GM19372 (cell line): ENCODE measurements around the gene SLC35B1.
"Not testable (repeated sequence)": the region's sequence is repeated elsewhere in the genome, so short reads cannot be mapped to it uniquely, and the experiment has no call there.

Experiments
- ATAC-seq: cut with Tn5 transposase; IDR thresholded peaks from one replicate; pipeline ENCODE4 v1.9.1; 2021; ENCODE audit warnings: mild to moderate bottlenecking, low read depth, moderate library complexity; ENCODE audit not compliant: unreplicated experiment

SLC35B1 gene

GRCh38 chr17:49734515-49735490 is 27.0 kb upstream of the SLC35B1 start:
- no peak for ATAC-seq

GRCh38 chr17:49731435-49731831 is 23.7 kb upstream of the SLC35B1 start:
- no peak for ATAC-seq

GRCh38 chr17:49730785-49731434 is 23.1 kb upstream of the SLC35B1 start:
- ATAC-seq: no peak

GRCh38 chr17:49730078-49730784 is 22.5 kb upstream of the SLC35B1 start:
- no peak for ATAC-seq

GRCh38 chr17:49729069-49729468 is 21.3 kb upstream of the SLC35B1 start:
- ATAC-seq: no peak

- no peak for ATAC-seq
Observed at GRCh38 chr17:49728425-49728824, 20.7 kb upstream of the SLC35B1 start.

GRCh38 chr17:49727380-49727779 is 19.6 kb upstream of the SLC35B1 start:
- ATAC-seq: no peak

- no peak for ATAC-seq
Observed at GRCh38 chr17:49725452-49726130, 17.8 kb upstream of the SLC35B1 start.

GRCh38 chr17:49724552-49724951 is 16.8 kb upstream of the SLC35B1 start:
- ATAC-seq: not testable (repeated sequence)

- ATAC-seq: no peak
Observed at GRCh38 chr17:49723423-49723822, 15.7 kb upstream of the SLC35B1 start.

GRCh38 chr17:49722066-49722465 is 14.3 kb upstream of the SLC35B1 start:
- ATAC-seq: no peak

GRCh38 chr17:49717371-49717861 is 9.7 kb upstream of the SLC35B1 start:
- ATAC-seq: no peak

GRCh38 chr17:49716668-49717364 is 9.1 kb upstream of the SLC35B1 start:
- ATAC-seq: no peak

GRCh38 chr17:49715717-49716279 is 8.0 kb upstream of the SLC35B1 start:
- ATAC-seq: no peak

- no peak for ATAC-seq
Observed at GRCh38 chr17:49715216-49715615, 7.5 kb upstream of the SLC35B1 start.

- ATAC-seq: no peak
Observed at GRCh38 chr17:49708515-49709183, 885 bp upstream of the SLC35B1 start.

GRCh38 chr17:49707246-49707607 is 537 bp downstream of the SLC35B1 start:
- ATAC-seq: no peak

GRCh38 chr17:49705254-49705653 is 2.5 kb downstream of the SLC35B1 start:
- ATAC-seq: no peak
